GM21786 (cell line): Measurements from ENCODE around the gene LMO1.

ENCODE experiments used
- ATAC-seq: cut with Tn5 transposase; IDR thresholded peaks from one replicate; pipeline ENCODE4 v1.9.1; 2021; ENCODE audit not compliant: unreplicated experiment

LMO1 gene

DNA sequence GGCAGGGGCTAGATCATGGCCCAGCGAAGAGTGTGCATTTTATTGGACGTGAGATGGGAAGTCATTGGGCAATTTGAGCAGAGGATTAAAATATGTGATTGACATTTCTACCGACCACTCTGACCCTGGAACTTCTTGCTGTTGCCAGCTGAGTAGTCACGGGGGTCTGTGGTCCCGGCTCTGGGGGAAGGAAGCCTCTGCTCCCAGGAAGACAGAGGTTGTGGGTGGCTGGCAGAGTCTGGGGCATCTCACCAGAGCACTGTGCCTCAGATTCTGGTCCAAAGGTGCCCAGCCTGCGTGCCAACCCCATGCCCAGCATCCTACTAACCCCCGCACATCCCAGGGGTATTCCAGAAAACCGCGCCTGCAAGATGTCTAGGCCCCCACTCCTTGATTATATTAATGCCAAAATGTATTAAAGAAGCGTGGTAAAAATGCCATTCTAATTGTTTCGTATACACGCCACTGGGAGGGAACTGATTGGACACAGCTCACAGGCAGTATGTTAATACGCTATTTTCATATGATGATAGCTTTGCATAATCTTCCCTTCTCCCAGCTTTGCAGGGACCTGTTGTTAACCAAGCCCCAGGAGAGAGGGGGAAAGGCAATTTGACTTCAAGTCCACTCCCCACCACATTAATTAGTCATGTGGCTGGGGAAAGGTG is 25.3 kb upstream of the LMO1 start:
- no peak for ATAC-seq

DNA sequence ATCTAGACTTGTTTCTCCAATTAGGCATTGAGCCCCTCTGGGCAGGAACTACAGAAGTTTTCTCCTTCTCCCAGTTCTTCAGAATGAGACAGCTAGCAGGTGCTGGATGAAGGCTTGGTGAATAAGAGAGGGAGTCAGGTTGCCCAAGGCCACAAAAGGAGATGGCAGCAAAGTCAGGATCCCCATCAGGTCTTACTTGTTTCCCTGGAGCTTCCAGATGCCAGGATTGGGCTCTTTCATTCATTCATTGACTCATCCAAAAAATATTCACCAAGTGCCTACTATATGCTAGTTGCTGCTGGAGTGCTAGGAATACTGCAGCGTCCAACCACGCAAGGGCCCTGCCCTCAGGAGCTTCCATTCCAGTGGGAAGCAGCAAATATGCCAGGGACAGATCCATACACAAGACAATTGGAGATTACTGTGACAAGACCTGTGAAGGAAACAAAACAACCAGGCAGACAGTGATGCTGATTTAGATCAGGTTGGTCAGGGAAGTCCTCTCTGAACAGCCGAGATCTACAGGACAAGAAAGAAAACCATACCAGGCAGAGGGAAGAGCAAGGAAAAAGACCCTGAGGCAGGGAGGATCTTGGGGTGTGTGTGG is 24.6 kb upstream of the LMO1 start:
- no peak for ATAC-seq

DNA sequence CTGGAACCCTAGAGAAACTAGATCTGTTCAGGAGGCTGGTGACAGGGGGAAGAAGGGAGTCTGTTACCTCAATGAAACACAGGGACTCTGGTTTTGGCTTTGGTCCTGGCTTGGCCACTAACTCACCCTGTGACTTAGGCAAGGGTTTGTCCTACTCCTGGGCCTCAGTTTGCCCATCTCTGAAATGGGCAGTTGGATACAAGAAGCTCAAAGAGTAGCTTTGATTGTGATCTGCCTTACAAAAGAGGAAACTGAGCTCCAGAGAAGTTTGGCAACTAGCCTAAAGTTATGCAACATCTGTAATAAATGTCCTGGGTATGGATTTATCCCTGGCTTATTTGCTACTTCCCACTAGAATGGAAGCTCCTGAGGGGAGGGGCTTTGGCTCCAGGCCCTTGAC is 24.0 kb upstream of the LMO1 start:
- no peak for ATAC-seq

DNA sequence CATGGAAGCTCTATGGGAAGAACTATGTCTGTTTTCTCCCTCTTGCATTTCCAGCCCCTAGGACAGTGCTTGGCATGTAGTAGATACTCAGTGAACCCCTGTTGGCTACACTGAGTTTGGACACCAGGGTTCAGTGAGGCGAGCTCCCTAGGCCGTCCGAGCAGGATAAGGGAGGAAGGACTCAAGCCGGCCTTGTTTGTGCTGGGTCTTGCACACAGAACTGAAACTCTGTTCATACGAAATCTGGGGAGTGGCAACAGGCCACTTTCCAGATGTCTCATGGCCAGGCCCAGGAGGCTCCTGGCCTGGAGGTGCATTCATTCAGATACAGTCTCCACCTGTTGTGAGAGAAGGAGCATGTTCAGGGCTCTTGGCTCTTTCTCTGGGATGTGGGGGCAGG is 23.6 kb upstream of the LMO1 start:
- no peak for ATAC-seq

DNA sequence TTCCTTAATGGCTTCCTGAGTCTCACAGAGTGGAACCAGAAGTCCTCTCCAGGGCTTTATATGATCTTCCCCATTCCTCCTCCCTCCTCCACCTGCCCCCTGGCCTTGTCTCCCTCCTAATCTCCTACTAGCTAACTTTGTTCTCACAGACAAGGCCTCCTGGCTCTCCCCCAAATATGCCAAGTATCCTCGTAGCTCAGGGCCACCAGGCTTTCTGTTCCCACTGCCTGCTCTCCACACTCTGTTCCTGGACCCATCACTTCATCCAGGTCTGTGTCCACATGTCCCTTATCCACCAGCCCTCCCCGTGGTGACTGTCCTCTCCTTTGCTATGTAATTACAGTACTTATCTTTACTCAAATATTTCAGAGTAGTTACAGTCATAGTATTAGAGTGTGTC is 23.2 kb upstream of the LMO1 start:
- no peak for ATAC-seq

DNA sequence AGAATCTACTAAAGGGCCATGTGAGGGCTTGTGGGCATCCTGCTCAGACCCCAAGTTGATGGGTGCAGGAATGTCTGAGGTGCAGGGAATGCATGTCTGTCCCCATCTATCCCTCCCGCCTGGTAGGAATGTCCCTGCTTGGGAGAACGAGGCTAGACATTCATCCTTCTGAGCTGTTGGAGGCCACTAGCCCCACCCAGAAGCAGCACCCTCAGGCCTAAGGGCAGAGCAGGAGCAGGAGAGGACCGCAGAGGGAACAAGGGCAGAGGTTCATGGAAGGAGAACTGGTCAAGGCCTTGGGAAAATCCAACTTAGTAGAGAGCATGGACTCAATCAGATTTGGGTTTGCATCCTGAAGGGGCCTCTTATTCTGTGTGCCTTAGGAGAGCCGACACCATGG is 22.1 kb upstream of the LMO1 start:
- no peak for ATAC-seq

DNA sequence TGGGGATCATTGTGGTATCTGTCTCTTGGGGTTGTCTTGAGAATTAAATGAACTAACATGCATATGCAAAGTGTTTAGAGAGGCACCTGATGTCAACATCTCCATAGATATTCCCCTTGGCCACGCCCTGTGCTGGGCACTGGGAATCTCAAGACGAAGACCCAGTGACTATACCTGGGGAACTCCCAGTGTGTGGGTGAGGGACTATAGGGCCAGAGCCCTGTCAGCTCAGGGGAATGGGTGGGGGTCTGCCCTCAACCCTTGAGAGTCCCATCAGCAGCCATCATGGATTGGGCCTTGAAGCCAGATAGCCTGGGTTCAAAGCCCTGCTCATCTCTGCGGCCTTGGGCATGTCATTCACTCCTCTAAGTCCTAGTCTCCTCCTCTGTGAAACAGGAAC is 21.6 kb upstream of the LMO1 start:
- no peak for ATAC-seq

DNA sequence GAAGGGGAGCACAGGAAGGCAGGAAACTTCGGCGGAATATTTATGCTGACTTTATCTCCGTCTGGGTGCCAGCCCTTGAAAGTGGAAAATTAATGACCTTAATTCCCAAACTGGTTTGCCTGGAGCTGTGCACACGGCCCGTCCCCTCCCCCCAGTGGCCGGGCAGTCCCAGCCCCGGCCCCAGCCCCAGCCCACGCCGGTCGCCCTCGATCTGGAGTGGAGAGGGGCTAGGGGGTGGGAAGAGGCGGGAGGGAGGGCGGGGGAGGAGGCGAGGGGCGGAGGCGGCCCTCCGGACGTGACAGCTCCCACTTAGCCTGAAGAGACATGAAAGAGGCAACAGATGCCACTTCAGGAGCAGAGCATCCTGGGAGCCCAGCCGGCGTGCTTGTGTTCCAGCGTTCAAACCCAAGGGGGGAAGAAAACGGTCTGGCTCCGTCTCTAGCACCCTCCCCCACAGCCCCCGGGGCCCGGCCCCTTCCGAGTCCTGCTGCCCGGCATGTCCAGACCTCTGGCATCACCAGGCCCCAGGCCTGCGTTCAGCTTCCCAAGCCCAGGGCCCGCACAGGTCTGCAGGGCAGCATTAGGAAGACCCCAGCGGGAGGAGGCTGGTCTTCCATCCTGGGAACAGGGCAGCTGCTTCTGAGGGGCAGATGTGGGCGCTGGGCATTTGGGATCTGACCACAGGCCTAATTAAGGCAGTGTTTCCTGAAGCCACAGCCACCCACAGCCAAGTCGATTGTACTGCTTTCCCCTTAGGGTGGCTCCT is 20.0 kb upstream of the LMO1 start:
- ATAC-seq: no peak

DNA sequence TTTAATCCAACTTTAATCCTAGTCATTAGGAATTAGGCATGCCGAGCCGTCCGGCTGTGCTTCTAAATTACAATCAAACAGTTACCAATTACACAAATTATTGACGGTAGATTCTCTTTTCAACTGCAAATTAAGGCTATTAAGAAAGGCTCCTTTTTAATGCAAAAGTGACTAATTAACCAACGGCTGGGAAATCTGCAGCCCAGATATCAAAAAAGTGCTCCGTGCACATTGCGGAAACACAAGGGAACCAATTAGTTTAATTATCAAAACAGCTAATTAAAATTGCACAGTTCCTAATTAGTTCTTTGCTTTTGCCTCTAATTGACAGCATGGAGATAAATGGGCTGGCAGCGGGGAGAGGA is 19.4 kb upstream of the LMO1 start:
- no peak for ATAC-seq

DNA sequence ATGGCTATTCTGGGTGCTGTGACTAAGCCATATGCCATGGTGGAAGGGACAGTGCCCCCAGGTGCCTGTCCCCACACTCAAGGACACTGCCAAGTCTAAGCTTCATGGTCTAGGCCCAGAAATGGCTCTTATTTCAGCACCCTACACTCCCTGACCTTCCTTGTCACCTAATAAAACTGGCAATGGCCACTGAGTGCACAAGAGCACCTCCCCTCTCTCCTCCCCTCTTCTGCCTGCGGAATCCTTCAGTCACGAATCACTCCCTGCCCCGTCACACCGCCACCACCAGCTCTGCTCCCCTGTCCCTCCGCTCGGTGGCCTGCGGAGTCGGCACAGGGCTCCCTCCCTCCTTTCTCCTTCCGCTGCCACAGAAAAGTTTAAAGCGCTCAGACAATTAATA is 19.0 kb upstream of the LMO1 start:
- ATAC-seq: no peak

DNA sequence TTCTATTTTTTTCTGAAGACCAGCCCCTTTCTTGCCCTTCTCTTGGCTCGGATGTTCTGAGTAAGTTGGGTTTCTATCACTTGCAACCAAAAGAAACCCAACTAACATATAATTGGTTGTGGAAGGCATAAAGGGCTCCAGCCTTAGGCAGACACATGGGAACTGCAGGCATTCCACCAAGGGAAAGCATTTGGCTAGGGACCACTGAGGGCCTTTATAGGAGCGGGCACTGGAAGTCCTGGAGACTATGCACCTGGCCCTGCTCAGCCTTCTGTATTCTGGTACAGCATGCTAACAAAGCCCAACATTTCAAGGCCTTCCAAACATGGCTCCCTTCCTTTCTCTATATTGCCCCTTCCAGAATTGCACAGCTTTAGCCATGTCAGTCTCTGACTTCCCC is 17.6 kb upstream of the LMO1 start:
- no peak for ATAC-seq

DNA sequence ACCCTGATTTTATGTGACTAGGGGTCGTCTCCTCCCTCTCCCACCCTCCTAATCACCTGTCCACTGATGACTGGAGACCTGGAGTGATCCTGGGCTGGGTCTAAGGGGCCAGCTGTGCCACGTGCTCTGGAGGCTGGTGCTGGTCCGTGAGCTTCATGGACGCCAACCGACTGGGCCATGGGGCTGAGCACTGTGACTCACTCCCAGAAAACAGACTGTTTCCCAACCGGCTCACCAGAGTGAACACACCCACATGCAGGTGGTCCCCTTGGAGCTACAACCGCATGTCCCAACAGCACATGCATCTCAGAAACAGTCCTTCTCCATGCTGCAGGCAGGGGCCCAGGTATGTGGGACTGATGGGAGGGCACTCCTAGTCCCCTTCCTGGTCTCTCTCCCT is 14.0 kb upstream of the LMO1 start:
- no peak for ATAC-seq

DNA sequence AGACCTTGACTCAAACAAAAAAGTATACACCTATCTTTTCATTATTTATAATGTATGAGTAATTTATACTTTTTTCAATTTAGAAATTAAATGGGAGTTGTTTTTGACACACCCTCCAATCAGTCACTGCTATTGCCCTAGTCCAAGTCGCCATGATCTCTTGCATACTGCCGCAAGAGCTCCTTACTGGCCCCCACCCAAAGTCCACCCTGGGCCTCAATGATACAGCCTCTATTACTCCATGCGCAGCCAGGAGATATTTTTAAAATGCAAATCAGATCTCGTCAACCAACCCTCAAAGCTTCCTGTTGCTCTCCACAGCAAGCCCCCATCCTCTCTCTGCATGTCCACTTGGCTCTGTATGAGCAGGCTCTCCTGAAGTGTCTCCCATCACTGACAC is 12.8 kb upstream of the LMO1 start:
- no peak for ATAC-seq

DNA sequence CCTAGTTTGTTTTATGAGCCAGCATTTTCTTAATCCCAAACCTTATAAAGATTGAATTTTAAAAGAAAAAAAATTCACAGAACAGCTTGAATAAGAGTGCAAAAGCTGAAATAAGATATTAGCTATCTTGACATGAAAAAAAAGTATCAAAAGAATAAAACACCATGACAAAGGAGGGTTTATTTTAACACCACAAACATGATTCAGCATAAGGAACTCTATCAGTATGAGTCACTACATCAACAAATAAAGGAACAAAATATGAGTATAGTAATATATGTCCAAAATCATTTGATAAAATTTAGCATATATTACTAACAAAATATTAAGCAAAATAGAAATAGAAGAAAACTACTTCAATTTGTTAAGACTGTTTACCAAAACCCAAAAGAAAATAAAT is 9.6 kb upstream of the LMO1 start:
- ATAC-seq: no peak

DNA sequence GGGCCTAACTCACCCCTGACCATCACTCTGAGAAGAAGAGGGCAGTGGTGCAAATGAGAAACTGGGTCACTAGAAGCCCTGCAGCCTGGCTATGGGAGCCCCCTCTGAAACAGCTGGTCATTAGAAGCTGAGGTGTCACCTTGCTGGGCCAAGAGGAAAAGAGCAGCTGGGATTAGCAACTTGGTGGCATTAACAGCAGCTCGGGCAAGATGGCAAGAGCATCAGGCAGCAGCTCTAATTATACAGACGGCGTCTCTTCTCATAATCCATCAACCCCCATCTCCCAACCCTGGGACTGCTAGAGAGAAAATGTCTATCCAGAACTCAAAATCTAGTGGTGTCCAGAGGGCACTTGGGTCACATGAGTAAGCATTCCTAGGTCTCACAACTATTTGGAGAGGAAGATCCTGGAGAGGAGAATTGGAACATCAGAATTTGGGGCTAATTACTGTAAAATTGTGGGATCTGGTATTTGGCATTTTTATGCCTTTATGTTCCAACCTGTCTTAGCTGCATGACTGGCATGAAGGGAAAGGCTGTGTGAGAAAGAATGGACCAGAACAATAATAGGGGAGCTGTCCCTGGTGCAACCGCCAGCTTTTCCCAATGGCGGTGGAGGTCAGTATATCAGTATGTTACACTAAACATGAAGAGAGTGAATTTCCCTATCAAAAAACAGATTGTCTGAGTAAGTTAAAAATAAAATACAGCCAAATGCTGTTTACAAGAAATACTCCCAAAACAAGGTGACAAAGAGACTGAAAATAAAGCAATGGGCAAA is 7.6 kb upstream of the LMO1 start:
- ATAC-seq: no peak

DNA sequence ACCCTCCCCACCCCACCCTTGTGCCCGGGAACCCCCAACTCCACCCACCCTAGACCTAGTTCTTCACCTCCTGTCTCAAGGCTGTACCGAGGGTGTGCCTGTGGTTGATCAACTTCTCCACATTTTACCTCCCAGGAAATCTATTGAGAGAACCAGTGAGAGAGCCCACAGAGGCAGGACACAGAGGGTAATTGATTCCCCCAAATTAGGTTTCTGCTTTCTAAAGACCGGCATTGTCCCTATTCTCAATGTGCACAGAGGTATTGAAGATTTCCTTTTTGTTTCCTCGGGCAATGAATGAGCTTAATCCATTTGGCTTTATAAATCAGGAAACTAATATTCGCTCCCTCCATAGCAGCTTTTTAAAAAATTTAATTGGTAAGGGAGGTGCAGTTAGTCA is 6.0 kb upstream of the LMO1 start:
- no peak for ATAC-seq

DNA sequence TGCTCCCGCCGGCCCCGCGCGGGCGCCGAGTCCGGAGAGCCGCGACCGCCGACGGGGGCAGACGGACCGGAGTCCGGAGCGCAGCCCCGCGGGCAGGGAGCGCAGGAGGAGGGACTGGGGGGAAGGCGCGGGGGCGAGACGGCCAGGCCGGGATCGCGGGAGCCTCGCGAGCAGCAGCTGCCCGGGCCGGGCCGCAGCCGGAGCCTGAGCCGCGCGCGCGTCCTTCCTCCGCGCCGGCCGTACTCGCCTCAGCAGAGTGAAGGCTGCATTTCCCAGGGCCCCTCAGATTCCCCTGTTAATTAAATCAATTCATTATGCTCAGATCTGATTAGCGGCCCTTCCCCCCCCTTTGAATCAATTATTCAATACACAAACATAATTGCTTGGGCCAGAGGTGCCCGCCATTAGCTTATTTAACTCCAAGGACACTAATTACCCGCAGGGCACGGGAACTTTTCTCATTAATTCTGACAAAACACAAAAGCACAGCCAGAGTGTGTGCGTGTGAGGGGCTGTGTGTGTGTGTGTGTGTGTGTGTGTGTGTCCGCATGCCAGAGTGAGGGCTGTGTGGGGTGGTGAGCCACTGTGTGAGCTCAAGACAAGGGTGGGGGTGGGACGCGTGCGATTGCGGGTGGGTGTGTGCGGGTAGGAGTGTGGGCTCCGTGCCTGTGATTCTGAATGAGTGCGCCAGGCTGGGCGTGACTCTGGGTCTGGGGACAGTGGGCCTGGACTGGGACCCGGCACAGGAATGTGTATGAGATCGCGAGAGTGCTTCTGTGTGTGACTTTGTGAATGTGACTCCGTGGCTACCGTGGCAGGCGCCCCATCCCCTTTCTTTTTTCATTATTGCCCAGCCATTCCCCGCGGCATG is 5.1 kb upstream of the LMO1 start:
- no peak for ATAC-seq

DNA sequence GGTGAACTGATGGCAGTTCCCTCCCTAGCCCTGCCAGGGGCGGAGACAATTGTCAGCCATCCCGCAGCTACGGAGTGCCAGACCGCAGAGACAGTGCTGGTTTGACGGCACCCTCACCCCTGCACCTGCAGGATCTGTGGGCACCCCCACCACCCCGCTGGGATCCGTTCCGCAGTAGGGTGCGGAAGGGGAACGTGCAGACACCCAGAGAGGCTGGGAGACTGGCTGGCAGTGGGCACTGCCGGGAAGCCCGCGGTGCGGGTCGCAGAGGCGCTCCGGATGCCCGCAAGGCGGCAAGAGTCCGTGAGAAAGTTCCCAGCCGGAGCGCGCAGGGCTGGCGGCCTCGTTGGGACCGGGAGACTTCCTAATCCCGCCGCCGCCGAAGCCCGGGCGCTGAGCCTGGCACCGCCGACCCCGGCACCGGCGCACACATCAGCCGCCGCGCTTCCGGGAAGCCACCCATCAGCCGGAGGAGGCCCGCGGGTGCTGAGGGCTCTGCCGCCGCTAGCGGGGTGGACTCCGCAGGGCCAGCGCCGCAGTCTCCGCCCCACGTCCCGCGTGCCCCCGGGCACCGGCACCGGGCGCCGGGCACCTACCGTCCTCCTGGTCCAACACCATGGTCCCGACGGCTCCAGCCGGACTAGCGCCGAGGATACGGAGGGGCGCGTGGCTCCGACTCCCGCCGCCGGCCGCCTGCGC is 4.3 kb upstream of the LMO1 start:
- ATAC-seq: no peak

DNA sequence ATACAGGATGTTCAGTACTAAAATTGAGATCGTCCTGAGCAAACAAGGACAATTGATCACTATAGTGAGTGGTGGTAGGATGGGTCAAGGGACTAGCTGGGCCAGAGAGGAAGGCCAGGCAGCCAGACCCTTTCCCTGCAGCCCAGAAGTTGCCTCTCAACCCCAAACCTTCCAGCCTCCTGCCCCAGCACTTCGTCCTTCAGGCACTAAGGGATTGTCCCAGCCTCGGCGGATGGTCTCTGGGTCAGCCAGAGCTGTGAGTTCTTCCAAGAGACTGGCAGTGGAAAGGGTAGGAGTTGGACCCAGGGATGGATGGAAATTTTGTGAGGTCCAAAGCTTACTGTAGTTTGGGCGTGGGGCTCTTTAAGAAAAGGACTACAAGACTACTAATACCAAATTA is 3.6 kb upstream of the LMO1 start:
- no peak for ATAC-seq
